ENCODE data around the gene CDC42BPG. TPM values are rescaled to one million over a fixed set of nuclear protein-coding genes. Genes with fewer than 3 reads are reported as not detected.

Gene CDC42BPG
- total and polyA plus RNA-seq, 10 of the 15 experiments (the other 5 are each of a cell fraction or from before 2014, with no cell fraction given): 0.02 to 1.3 (median 0.09) TPM; not detected in 1

- TF ChIP-seq BCLAF1 (IDR thresholded peaks at IDR 0.05) (no peak), IKZF1 (conservative IDR thresholded peaks at IDR 0.05) (0 out of 2 replicates have a peak, but pooled peaks have one; percentile 29), FOS (IDR thresholded peaks at IDR 0.05; ENCODE audit: borderline replicate concordance, extremely low read depth, insufficient read length) (no peak), NR2C1 (IDR thresholded peaks at IDR 0.05) (no peak), SPI1 (IDR thresholded peaks at IDR 0.05; ENCODE audit: borderline replicate concordance, insufficient read depth, low read depth, low read length) (peak; percentile 43; the same call in 1 of the 2 replicates), JUND (IDR thresholded peaks at IDR 0.05; ENCODE audit: low read depth, low read length) (no peak), NKRF (conservative IDR thresholded peaks at IDR 0.05) (no peak), EGR1 (IDR thresholded peaks at IDR 0.05; ENCODE audit: borderline replicate concordance in 1 of 2, low read depth in 2 of 2, low read length in 2 of 2) (no peak), NFYB (IDR thresholded peaks at IDR 0.05; ENCODE audit: insufficient read depth, low read depth, low read length) (no peak), POU2F2 (IDR thresholded peaks at IDR 0.05; ENCODE audit: borderline replicate concordance, low read depth, low read length) (no peak), USF2 (IDR thresholded peaks at IDR 0.05; ENCODE audit: borderline replicate concordance, low read depth, low read length) (no peak), ATF2 (IDR thresholded peaks at IDR 0.05; ENCODE audit: low read length) (no peak), SMAD1 (IDR thresholded peaks at IDR 0.05; ENCODE audit: low read depth, partially characterized antibody) (no peak), POLR2AphosphoS5 (IDR thresholded peaks at IDR 0.05; ENCODE audit: low read length) (0 out of 2 replicates have a peak, but pooled peaks have one; percentile 10), NFIC (IDR thresholded peaks at IDR 0.05; ENCODE audit: low read depth, low read length) (no peak), RELB (IDR thresholded peaks at IDR 0.05; ENCODE audit: low read depth) (no peak), MYB (IDR thresholded peaks at IDR 0.05; ENCODE audit: borderline replicate concordance, low read depth, low read length) (no peak), E2F4 (IDR thresholded peaks at IDR 0.05; ENCODE audit: low read depth, low read length) (no peak)
These were observed 42.7 kb downstream of the CDC42BPG start (continued) for GRCh38 chr11:64801561-64802369.
